ENCODE results near the gene CRIP1.

Gene CRIP1

DNA sequence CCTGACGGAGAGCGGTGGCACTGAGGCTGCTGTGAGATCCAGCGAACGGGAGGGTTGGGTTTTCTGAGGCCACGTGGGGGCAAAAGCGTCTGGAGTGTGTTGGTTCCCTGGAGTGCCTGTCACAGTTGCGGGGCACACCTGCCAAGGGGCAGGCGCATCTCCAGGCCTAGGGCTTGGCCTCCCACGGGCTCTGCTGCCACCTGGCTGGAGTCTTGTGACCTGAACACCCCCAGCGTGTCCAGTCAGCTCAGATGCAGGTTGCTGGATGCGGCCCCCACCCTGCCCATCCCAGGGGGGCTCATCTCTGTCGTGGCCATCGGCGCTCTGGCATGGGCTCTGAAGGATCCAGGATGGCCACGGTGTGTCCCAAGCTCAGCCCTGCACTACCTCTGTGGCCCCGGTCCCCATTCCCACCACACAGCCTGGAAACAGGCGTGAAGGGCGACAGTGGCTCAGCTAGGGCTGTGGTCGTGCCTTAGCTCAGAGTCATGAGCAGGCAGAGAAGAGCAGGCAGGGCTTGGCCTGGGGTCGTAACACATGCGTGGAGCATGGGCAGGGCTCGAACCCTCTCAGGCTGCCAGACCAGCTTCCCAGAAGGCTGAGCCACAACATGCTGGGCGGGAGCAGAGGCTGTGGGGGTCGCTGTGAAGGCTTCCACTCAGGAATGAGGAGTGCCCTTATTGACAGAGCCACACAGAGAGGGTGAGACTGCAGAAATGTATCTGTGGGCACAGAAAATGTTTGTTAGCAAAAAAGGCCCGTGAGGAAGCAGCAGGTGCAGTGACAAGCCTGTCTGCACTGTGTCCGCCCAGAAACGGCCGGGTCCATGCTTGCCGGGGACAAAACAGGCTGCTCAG lies 35.6 kb upstream of the CRIP1 start:
- no peak for DNase-seq (ENCODE audit: insufficient read length, low spot score)
- FAIRE-seq: no peak

DNA sequence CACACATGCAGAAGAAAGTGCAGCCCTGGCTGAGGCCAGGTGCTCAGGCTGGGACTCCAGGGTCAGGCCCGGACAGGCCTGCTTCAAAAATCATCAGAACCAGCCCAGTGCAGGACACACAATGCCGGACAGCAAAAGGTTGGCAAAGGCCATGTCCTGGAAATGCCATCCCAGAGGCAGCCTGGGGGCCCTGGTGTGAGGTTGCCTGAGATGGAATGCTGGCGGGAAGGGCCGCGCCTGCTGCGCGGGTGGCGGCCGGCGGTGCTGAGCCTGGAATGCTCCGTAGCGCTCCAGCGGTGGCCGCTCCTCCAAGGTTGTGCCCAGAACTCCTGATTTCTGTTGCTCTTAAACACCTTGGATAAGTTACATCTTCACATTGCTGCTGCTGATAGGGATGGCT lies 33.7 kb upstream of the CRIP1 start:
- DNase-seq (ENCODE audit: insufficient read length, low spot score) (no peak), FAIRE-seq (no peak)

- FAIRE-seq (no peak), DNase-seq (ENCODE audit: insufficient read length, low spot score) (no peak)
Measured at GRCh38 chr14:105453847-105454246, 32.8 kb upstream of the CRIP1 start.

- FAIRE-seq: no peak
- DNase-seq (ENCODE audit: insufficient read length, low spot score): no peak
Measured at GRCh38 chr14:105455086-105455640, 31.5 kb upstream of the CRIP1 start.

DNA sequence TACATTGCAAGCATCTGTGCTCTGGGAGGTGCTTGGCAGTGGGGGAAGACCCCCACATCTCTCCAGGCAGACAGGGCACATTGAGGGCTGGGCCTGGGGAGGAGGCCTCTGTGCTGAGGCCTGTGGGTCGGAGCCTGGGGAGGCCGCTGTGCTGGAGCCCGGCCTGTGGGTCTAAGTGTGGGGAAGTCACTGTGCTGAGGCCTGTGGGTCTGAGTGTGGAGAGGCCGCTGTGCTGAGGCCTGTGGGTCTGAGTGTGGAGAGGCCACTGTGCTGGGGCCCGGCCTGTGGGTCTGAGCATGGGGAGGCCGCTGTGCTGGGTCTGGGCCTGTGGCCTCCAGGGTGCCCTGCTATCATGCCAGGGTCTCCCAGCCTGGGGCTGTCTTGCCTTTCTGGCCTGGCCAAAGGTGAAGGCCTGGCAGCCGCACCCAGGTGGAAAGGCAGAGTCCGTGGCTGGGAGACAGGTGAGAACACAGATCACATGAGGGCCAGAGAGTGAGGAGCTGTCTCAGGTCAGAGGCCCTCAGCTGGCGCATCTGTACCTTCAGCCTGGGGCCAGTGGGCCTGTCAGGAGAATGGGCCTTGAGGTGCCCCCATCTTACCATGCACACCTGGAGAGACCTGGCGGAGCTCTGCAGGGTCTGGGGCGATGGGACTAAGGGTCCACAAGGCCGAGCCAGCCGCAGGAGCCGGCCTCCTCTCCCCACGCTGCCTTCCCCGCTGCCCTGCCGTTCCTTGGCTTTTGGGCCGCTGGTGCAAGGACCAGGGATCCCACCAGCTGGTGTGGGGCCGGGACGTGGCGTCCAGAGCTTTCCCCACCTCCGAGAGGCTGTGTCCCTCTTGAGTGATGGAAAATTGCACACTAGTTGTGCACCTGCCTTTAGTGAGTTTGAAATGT lies 30.7 kb upstream of the CRIP1 start:
- DNase-seq (ENCODE audit: insufficient read length, low spot score) (no peak), FAIRE-seq (no peak)

DNA sequence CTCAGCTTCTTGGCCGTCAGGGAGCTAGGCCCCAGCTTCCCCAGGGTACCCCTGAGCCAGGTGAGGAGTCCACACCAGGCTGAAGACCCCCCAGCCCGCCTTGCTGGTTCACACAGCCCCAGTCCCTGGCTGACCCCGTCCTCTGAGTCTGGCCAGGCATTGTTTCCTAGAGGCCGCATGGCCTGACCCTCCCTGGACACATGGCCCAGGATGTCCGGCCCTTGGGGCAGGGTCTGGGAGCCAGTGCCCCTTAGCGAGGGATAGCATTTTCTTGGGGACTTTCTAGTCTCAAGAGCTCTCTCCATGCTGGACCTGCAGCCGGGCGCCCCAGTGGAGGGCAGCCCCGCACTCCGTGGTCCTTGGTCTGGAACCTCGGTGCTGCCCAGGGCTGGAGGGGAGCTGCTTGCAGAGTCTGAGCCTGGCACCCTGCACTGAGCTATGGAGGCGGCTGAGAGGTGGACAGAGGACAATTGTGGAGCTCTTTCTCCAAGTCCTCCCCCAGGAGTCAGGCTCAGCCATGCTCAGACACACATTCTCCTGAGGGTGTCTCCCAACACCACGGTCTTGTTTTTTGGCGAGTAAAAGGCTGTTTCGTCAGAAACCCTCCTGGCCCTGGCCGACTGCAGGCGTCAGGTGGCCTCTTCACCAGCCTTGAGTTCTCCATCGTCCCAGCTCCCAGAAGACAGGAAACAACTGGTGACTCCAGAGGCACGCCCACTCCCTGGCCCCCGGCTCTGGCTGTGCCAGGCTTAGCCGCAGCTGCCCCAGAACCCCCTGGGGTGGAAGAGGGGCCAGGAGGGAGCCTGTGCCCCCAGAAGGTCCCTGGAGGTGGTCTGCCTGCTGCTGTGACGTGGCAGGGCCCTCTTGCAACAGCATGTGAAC lies 29.7 kb upstream of the CRIP1 start:
- FAIRE-seq (no peak), DNase-seq (ENCODE audit: insufficient read length, low spot score) (no peak)

GRCh38 chr14:105458010-105458409 lies 28.7 kb upstream of the CRIP1 start:
- no peak for FAIRE-seq
- DNase-seq (ENCODE audit: insufficient read length, low spot score): no peak

GRCh38 chr14:105458571-105458970 lies 28.1 kb upstream of the CRIP1 start:
- no peak for DNase-seq (ENCODE audit: insufficient read length, low spot score)
- no peak for FAIRE-seq

- no peak for FAIRE-seq
- no peak for DNase-seq (ENCODE audit: insufficient read length, low spot score)
Measured at GRCh38 chr14:105460116-105460515, 26.6 kb upstream of the CRIP1 start.

- FAIRE-seq: no peak
- no peak for DNase-seq (ENCODE audit: insufficient read length, low spot score)
Measured at GRCh38 chr14:105460616-105461015, 26.1 kb upstream of the CRIP1 start.

GRCh38 chr14:105461903-105462302 lies 24.8 kb upstream of the CRIP1 start:
- DNase-seq (ENCODE audit: insufficient read length, low spot score) (no peak), FAIRE-seq (no peak)

GRCh38 chr14:105464501-105464900 lies 22.2 kb upstream of the CRIP1 start:
- DNase-seq (ENCODE audit: insufficient read length, low spot score) (no peak), FAIRE-seq (no peak)

DNA sequence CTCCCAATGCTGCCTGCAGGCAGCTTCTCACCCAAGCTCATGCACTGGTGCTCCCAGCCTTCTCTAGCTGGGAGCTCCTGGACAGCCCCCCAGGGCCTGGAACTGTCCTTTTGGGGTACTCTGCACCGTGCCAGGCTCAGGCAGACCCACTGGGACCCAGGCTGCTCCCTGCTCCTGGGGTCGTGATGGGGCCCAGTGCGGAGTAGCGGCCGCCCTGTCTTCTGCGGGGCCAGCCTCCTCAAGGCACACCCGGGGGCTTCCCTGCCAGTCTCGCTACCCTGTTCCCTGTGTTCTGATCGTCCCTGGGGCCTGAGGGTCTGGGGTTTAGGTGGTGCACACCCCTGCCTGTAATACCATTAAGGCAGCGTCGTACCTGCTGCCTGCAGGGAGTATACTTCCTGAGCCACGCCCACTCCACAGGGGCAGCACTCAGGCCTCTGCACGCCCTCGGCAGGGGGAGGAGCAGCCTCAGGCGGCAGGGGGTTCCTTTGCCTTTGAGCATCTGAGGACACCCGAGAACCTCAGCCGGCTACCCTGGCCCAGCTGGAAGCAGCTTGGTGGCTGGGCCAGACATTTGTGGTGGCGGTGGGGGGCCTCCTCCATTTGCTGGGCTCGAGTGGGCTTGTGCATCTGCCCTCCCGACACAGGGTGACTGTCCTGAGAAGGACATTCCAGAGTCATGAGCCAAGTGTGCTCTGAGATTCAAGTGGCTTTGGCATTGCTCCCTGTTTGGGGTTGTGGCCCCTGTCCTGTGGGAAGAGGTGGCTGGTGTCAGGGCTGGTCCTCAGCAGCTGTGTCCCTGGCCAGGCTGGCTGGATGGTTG lies 21.3 kb upstream of the CRIP1 start:
- FAIRE-seq (peak; percentile 38), DNase-seq (ENCODE audit: insufficient read length, low spot score) (no peak)

- no peak for DNase-seq (ENCODE audit: insufficient read length, low spot score)
- FAIRE-seq: no peak
Measured at GRCh38 chr14:105466531-105467248, 20.0 kb upstream of the CRIP1 start.

- DNase-seq (ENCODE audit: insufficient read length, low spot score) (no peak), FAIRE-seq (no peak)
Measured at GRCh38 chr14:105467249-105467941, 19.3 kb upstream of the CRIP1 start.

DNA sequence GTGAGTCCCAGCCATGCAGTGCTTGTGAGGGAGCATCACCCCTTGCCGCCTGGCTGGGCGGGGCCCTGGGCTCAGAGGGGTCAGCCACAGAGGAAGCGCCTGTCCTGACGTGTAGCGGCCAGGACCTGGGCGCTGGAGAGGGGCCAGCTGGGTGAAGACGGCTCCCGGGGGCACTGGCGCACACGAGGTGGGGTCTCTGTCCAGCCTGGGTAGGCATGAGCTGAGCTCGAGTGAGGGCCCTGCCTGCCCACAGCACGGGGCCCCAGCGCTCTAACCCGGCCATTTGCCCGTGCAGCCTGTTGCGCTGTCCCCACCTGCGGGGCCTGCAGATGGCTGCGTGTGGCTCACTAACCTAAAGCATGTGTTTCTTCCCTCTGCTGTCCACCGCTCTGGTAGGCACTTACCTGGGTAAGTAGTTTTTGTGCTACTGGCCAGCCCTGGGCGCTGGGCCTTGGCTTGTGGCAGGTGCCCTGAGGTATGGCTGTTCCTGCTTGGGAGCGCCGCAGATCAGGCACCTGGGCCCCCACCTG lies 18.7 kb upstream of the CRIP1 start:
- no peak for FAIRE-seq
- no peak for DNase-seq (ENCODE audit: insufficient read length, low spot score)

DNA sequence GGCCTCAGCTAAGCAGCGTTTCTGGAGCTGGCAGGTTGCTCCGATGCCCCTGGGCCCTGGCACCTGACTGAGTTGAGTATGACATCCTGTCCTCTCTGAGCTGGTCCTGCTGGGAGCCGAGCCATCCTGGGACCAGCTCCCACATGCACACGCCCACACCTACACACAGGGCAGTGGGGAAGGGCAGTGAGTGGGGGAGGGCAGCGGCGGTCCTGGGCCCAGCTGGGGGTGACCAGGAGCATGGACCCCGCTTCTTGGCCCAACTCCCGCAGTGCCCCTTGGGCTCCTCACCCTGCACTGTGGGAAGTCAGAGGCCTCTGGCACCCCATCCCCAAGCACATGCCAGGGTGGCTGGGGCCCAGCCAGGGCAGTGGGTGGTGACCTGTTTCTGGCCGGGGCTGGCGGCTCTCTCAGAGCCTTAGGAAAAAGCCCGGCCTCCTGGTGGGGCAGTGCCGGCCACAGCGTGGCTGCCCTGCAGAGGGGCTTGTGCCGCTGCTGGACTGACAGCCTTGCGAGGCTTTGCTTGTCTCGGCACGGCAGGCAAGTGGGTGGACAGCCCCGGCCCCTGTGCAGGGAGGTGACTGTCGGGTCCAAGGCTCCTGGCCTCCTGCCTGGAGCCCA lies 18.0 kb upstream of the CRIP1 start:
- FAIRE-seq (no peak), DNase-seq (ENCODE audit: insufficient read length, low spot score) (no peak)

Measured in HTR-8/SVneo (cell line).